SK-N-MC (cell line): ENCODE data around the gene OR52H1.

Source experiments
- EZH2 ChIP-seq: fragments of 200-600 bp; sonication (generic); IDR thresholded peaks from one replicate; pipeline ENCODE4 v1.6.1; 2017; ENCODE audit warnings: antibody characterized with exemption
- FOXP2 ChIP-seq: optimal IDR thresholded peaks from 2 replicates; pipeline ENCODE3; 2011; ENCODE audit warnings: mild to moderate bottlenecking, moderate library complexity; ENCODE audit not compliant: insufficient read depth; ENCODE audit errors: extremely low read length, control extremely low read depth
- POLR2AphosphoS5 ChIP-seq: IDR thresholded peaks from 2 replicates; pipeline ENCODE4 v1.6.1; 2012; ENCODE audit warnings: mild to moderate bottlenecking, low read depth, low read length, borderline replicate concordance

DNA sequence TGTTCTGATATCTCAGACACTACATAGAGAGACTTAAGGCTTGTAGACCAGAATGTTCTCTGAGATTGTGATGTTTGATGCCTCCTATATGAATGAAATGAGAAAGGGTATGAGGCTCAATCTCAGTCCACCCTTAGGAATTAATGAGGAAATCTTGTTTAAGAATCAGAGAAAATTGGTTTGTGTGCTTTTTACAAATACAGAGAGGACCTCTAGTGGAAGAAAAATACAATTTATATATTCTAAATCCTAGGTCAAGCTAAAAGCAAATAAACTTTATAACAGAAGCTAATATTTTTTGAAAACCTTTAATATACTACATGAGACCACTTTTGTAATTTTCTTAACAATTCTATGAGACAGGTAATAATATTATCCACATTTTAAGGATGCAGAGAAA, 5.0 kb upstream of the OR52H1 start:
- TF ChIP-seq EZH2 (no peak), POLR2AphosphoS5 (no peak), FOXP2 (no peak)
